ENCODE results near the gene PAIP2.
"Not testable (repeated sequence)": the region's sequence is repeated elsewhere in the genome, so short reads cannot be mapped to it uniquely, and the experiment has no call there.

PAIP2 gene

GRCh38 chr5:139341689-139342422 lies at the start of gene PAIP2:
Gene PAIP2, plus strand, starts transcription at chr5:139341854. Its CDS starts 21,931 bp downstream, at chr5:139363785.
- DNase-seq = peak; percentile 83

GRCh38 chr5:139293202-139293506 lies 48.5 kb upstream of the PAIP2 start:
- DNase-seq = no peak

- DNase-seq = peak; percentile 44
Observed at GRCh38 chr5:139293507-139294373, 47.9 kb upstream of the PAIP2 start, which contains the start of gene MATR3. Gene MATR3, plus strand, starts transcription at chr5:139293740. Its CDS starts 13,676 bp downstream, at chr5:139307416.

GRCh38 chr5:139294374-139295165 lies 47.1 kb upstream of the PAIP2 start:
- no peak for DNase-seq

- DNase-seq = no peak
Observed at GRCh38 chr5:139295346-139296057, 46.2 kb upstream of the PAIP2 start.

GRCh38 chr5:139296198-139296597 lies 45.5 kb upstream of the PAIP2 start:
- DNase-seq = no peak

- no peak for DNase-seq
Observed at GRCh38 chr5:139296862-139297326, 44.8 kb upstream of the PAIP2 start.

GRCh38 chr5:139297439-139298133 lies 44.1 kb upstream of the PAIP2 start:
- no peak for DNase-seq

- no peak for DNase-seq
Observed at GRCh38 chr5:139298242-139298641, 43.4 kb upstream of the PAIP2 start.

GRCh38 chr5:139299486-139299885 lies 42.2 kb upstream of the PAIP2 start:
- no peak for DNase-seq

- no peak for DNase-seq
Observed at GRCh38 chr5:139301808-139302499, 39.7 kb upstream of the PAIP2 start.

GRCh38 chr5:139304391-139305324 lies 37.0 kb upstream of the PAIP2 start:
- DNase-seq = no peak

- DNase-seq = no peak
Observed at GRCh38 chr5:139306197-139306596, 35.5 kb upstream of the PAIP2 start.

- no peak for DNase-seq
Observed at GRCh38 chr5:139306628-139307379, 34.9 kb upstream of the PAIP2 start.

GRCh38 chr5:139308797-139309196 lies 32.9 kb upstream of the PAIP2 start:
- no peak for DNase-seq

- not testable (repeated sequence) for DNase-seq
Observed at GRCh38 chr5:139310715-139311186, 30.9 kb upstream of the PAIP2 start.

- DNase-seq = no peak
Observed at GRCh38 chr5:139312075-139312474, 29.6 kb upstream of the PAIP2 start.

- DNase-seq = no peak
Observed at GRCh38 chr5:139314276-139314675, 27.4 kb upstream of the PAIP2 start.

GRCh38 chr5:139315056-139315615 lies 26.5 kb upstream of the PAIP2 start:
- no peak for DNase-seq

Data from NCI-H187 treated with DMSO at 0.1 percent for 48 hours (cell line).